NB4 (cell line): ENCODE measurements around the gene LRRK1.
A peak's percentile ranks its signal among the peaks of the same experiment; 100 is the strongest.

Source experiments
- CTCF ChIP-seq: IDR thresholded peaks from one replicate; pipeline ENCODE4 v1.5.1; 2012; ENCODE audit warnings: low read depth, low read length
- MAX ChIP-seq: IDR thresholded peaks from 2 replicates; pipeline ENCODE4 v1.6.1; 2011; ENCODE audit warnings: low read depth, low read length
- MYC ChIP-seq: IDR thresholded peaks from 2 replicates; pipeline ENCODE4 v1.6.1; 2011; ENCODE audit warnings: low read depth, low read length
- POLR2A ChIP-seq: IDR thresholded peaks from 2 replicates; pipeline ENCODE4 v1.6.1; 2011; ENCODE audit warnings: mild to moderate bottlenecking; ENCODE audit not compliant: insufficient read length; ENCODE audit errors: extremely low read depth

- TF ChIP-seq POLR2A (no peak), CTCF (no peak), MAX (peak; percentile 44; the same call in 1 of the 2 replicates), MYC (peak; percentile 27; the same call in 1 of the 2 replicates)
These were observed 586 bp downstream of the LRRK1 start for GRCh38 chr15:100919481-100920405.
